Activated naive CD4-positive, alpha-beta T cell treated with anti-CD3 and anti-CD28 coated beads, Interleukin-2, amount 10 ng/mL, durations not matched to agents 7 days and 5 days (primary cell): Measurements from ENCODE around the gene GCM1.

Source experiments
- CTCF ChIA-PET: fragments of 350-600 bp; sonication (Branson Sonifier 250); formaldehyde crosslinking; loops from one replicate; lab custom pipeline; 2021; ENCODE audit warnings: antibody characterized with exemption; lab: Charles Lee
- DNase-seq: peaks from one replicate; pipeline ENCODE4 v3.0.0-alpha.2; 2020
- H3K27ac Mint-ChIP-seq: one replicate; pipeline ENCODE4 v1.8.0; 2021; ENCODE audit warnings: mild to moderate bottlenecking, moderate library complexity, mixed read lengths
- H3K27me3 Mint-ChIP-seq: one replicate; pipeline ENCODE4 v1.8.0; 2021; ENCODE audit warnings: mild to moderate bottlenecking, mixed read lengths
- H3K36me3 Mint-ChIP-seq: one replicate; pipeline ENCODE4 v1.8.0; 2021; ENCODE audit warnings: mixed read lengths
- H3K4me1 Mint-ChIP-seq: one replicate; pipeline ENCODE4 v1.8.0; 2021; ENCODE audit warnings: mixed read lengths
- H3K4me3 Mint-ChIP-seq: one replicate; pipeline ENCODE4 v1.8.0; 2021; ENCODE audit warnings: mild to moderate bottlenecking, moderate library complexity, mixed read lengths
- H3K9me3 Mint-ChIP-seq: one replicate; pipeline ENCODE4 v1.8.0; 2021; ENCODE audit warnings: mixed read lengths

GCM1 gene

GRCh38 chr6:53109612-53110011 lies 39.0 kb downstream of the GCM1 start:
- no peaks in the 10 kb centered on the region for H3K36me3 Mint-ChIP-seq
- peaks cover 26% of the 10 kb centered on the region for H3K4me1 Mint-ChIP-seq
- H3K9me3 Mint-ChIP-seq: no peaks in the 10 kb centered on the region
- CTCF ChIA-PET: no interaction called here
- no peak overlapping the region for H3K4me3 Mint-ChIP-seq
- H3K27ac Mint-ChIP-seq: no peak overlapping the region
- DNase-seq: no peak
- H3K27me3 Mint-ChIP-seq: peaks cover 5% of the 10 kb centered on the region

- CTCF ChIA-PET: no interaction called here
- Mint-ChIP-seq H3K4me3 (no peak overlapping the region), H3K27ac (no peak overlapping the region), H3K4me1 (peaks cover 12% of the 10 kb centered on the region), H3K36me3 (peaks cover 3% of the 10 kb centered on the region), H3K27me3 (no peaks in the 10 kb centered on the region), H3K9me3 (no peaks in the 10 kb centered on the region)
- DNase-seq: no peak
Measured at GRCh38 chr6:53107091-53107490, 41.5 kb downstream of the GCM1 start.

- H3K4me1 Mint-ChIP-seq: peaks cover 4% of the 10 kb centered on the region
- H3K27ac Mint-ChIP-seq: no peak overlapping the region
- H3K9me3 Mint-ChIP-seq: no peaks in the 10 kb centered on the region
- no peak for DNase-seq
- CTCF ChIA-PET: interaction anchor here (1.9 kb wide), 1 partner anchor 67 kb away, joined by 7 read pairs; no protein-coding TSS in a partner anchor
- no peak overlapping the region for H3K4me3 Mint-ChIP-seq
- H3K36me3 Mint-ChIP-seq: peaks cover 17% of the 10 kb centered on the region
- H3K27me3 Mint-ChIP-seq: no peaks in the 10 kb centered on the region
Measured at GRCh38 chr6:53104916-53105315, 43.7 kb downstream of the GCM1 start.

- no peaks in the 10 kb centered on the region for H3K4me1 Mint-ChIP-seq
- no peak overlapping the region for H3K4me3 Mint-ChIP-seq
- no peak for DNase-seq
- peaks cover 18% of the 10 kb centered on the region for H3K36me3 Mint-ChIP-seq
- CTCF ChIA-PET: interaction anchor here (1.1 to 1.9 kb wide), 2 partner anchors 8 to 68 kb away, joined by 3 to 7 read pairs; no protein-coding TSS in a partner anchor
- H3K27me3 Mint-ChIP-seq: no peaks in the 10 kb centered on the region
- H3K27ac Mint-ChIP-seq: no peak overlapping the region
- H3K9me3 Mint-ChIP-seq: no peaks in the 10 kb centered on the region
Measured at GRCh38 chr6:53103993-53104675, 44.5 kb downstream of the GCM1 start.

- H3K36me3 Mint-ChIP-seq: peaks cover 36% of the 10 kb centered on the region
- H3K27ac Mint-ChIP-seq: no peak overlapping the region
- no peak for DNase-seq
Measured at GRCh38 chr6:53101006-53101405, 47.6 kb downstream of the GCM1 start.

GRCh38 chr6:53100561-53100960 lies 48.1 kb downstream of the GCM1 start:
- H3K27me3 Mint-ChIP-seq: no peaks in the 10 kb centered on the region
- no peak overlapping the region for H3K27ac Mint-ChIP-seq
- no peak overlapping the region for H3K4me3 Mint-ChIP-seq
- DNase-seq: no peak
- H3K36me3 Mint-ChIP-seq: peaks cover 40% of the 10 kb centered on the region
- CTCF ChIA-PET: no interaction called here
- no peaks in the 10 kb centered on the region for H3K9me3 Mint-ChIP-seq
- H3K4me1 Mint-ChIP-seq: no peaks in the 10 kb centered on the region

More at GRCh38 chr6:53101006-53101405, 47.6 kb downstream of the GCM1 start:
- Mint-ChIP-seq H3K4me1 (no peaks in the 10 kb centered on the region), H3K9me3 (no peaks in the 10 kb centered on the region), H3K4me3 (no peak overlapping the region), H3K27me3 (no peaks in the 10 kb centered on the region)
- CTCF ChIA-PET: no interaction called here

GRCh38 chr6:53095716-53096115 lies 52.9 kb downstream of the GCM1 start:
- H3K36me3 Mint-ChIP-seq: peaks cover 54% of the 10 kb centered on the region
- CTCF ChIA-PET: interaction anchor here (1.5 kb wide), 1 partner anchor 10 kb away, joined by 3 read pairs; no protein-coding TSS in a partner anchor
- no peak for DNase-seq

GRCh38 chr6:53095270-53095669 lies 53.4 kb downstream of the GCM1 start:
- Mint-ChIP-seq H3K4me3 (no peak overlapping the region), H3K36me3 (peaks cover 52% of the 10 kb centered on the region), H3K9me3 (no peaks in the 10 kb centered on the region), H3K27ac (no peak overlapping the region), H3K27me3 (no peaks in the 10 kb centered on the region), H3K4me1 (no peaks in the 10 kb centered on the region)
- CTCF ChIA-PET: no interaction called here
- DNase-seq: no peak

More at GRCh38 chr6:53095716-53096115, 52.9 kb downstream of the GCM1 start:
- no peaks in the 10 kb centered on the region for H3K4me1 Mint-ChIP-seq
- no peaks in the 10 kb centered on the region for H3K9me3 Mint-ChIP-seq
- no peaks in the 10 kb centered on the region for H3K27me3 Mint-ChIP-seq
- H3K27ac Mint-ChIP-seq: no peak overlapping the region
- H3K4me3 Mint-ChIP-seq: no peak overlapping the region

- CTCF ChIA-PET: no interaction called here
- H3K4me1 Mint-ChIP-seq: no peaks in the 10 kb centered on the region
- peaks cover 49% of the 10 kb centered on the region for H3K36me3 Mint-ChIP-seq
- no peak overlapping the region for H3K27ac Mint-ChIP-seq
- no peaks in the 10 kb centered on the region for H3K27me3 Mint-ChIP-seq
- H3K4me3 Mint-ChIP-seq: no peak overlapping the region
- DNase-seq: no peak
- no peaks in the 10 kb centered on the region for H3K9me3 Mint-ChIP-seq
Measured at GRCh38 chr6:53090576-53090975, 58.1 kb downstream of the GCM1 start.

GRCh38 chr6:53089948-53090347 lies 58.7 kb downstream of the GCM1 start:
- Mint-ChIP-seq H3K27ac (no peak overlapping the region), H3K4me1 (no peaks in the 10 kb centered on the region), H3K9me3 (no peaks in the 10 kb centered on the region), H3K4me3 (no peak overlapping the region), H3K27me3 (no peaks in the 10 kb centered on the region), H3K36me3 (peaks cover 43% of the 10 kb centered on the region)
- no peak for DNase-seq
- CTCF ChIA-PET: no interaction called here

- CTCF ChIA-PET: no interaction called here
- Mint-ChIP-seq H3K4me3 (no peak overlapping the region), H3K36me3 (peaks cover 43% of the 10 kb centered on the region), H3K27ac (no peak overlapping the region), H3K27me3 (no peaks in the 10 kb centered on the region), H3K4me1 (no peaks in the 10 kb centered on the region), H3K9me3 (no peaks in the 10 kb centered on the region)
- no peak for DNase-seq
Measured at GRCh38 chr6:53086302-53086701, 62.3 kb downstream of the GCM1 start.

- H3K4me3 Mint-ChIP-seq: no peak overlapping the region
- no peaks in the 10 kb centered on the region for H3K27me3 Mint-ChIP-seq
- H3K27ac Mint-ChIP-seq: no peak overlapping the region
- no peaks in the 10 kb centered on the region for H3K4me1 Mint-ChIP-seq
- H3K9me3 Mint-ChIP-seq: no peaks in the 10 kb centered on the region
- CTCF ChIA-PET: no interaction called here
- H3K36me3 Mint-ChIP-seq: peaks cover 47% of the 10 kb centered on the region
- no peak for DNase-seq
Measured at GRCh38 chr6:53080813-53081212, 67.8 kb downstream of the GCM1 start.
